ENCODE results near the gene KDELR3. TPM values are rescaled to one million over a fixed set of nuclear protein-coding genes. Genes with fewer than 3 reads are reported as not detected.

The KDELR3 gene
- polyA plus RNA-seq, 1 donor from 2014 or later, result not detected

- Histone ChIP-seq H3K9ac (ENCODE audit: low read length) (no peak overlapping the region), H3K4me2 (ENCODE audit: low read length) (no peak overlapping the region), H3K36me3 (ENCODE audit: insufficient read depth, low read length) (no peaks in the 10 kb centered on the region), H3K4me3 (ENCODE audit: low read length) (no peak overlapping the region), H3F3A (ENCODE audit: insufficient read depth, low read length, poor library complexity, severe bottlenecking) (peaks cover 7% of the 10 kb centered on the region), H2AFZ (ENCODE audit: low read depth, low read length) (no peak overlapping the region), H3K9me2 (ENCODE audit: insufficient read depth, low read length) (no peaks in the 10 kb centered on the region), H3K79me2 (replicated peaks; ENCODE audit: insufficient read depth, low read length) (peaks cover 2% of the 10 kb centered on the region), H3K9me3 (ENCODE audit: low read length) (no peaks in the 10 kb centered on the region), H3K27ac (ENCODE audit: low read length) (no peak overlapping the region), H4K20me1 (ENCODE audit: insufficient read depth) (no peaks in the 10 kb centered on the region), H3K27me3 (ENCODE audit: insufficient read depth, low read depth, low read length) (no peaks in the 10 kb centered on the region)
- TF ChIP-seq RAD21 (conservative IDR thresholded peaks at IDR 0.05), result no peak
- TF ChIP-seq EZH2 (IDR thresholded peaks at IDR 0.05; ENCODE audit: borderline replicate concordance, insufficient read depth, low read length, poor library complexity, severe bottlenecking), result no peak
- TF ChIP-seq TAF1 (IDR thresholded peaks at IDR 0.05; ENCODE audit: low read depth), result no peak
- TF ChIP-seq CTCF (IDR thresholded peaks at IDR 0.05; ENCODE audit: poor library complexity, severe bottlenecking), result no peak
- no peak for TF ChIP-seq EP300 (conservative IDR thresholded peaks at IDR 0.05; ENCODE audit: poor library complexity, severe bottlenecking)
- TF ChIP-seq POLR2AphosphoS5 (IDR thresholded peaks at IDR 0.05), result no peak
- no peak for TF ChIP-seq SMC3 (conservative IDR thresholded peaks at IDR 0.05; ENCODE audit: poor library complexity)
- no peak for TF ChIP-seq MXI1 (conservative IDR thresholded peaks at IDR 0.05; ENCODE audit: poor library complexity, severe bottlenecking)
- no peak for TF ChIP-seq REST (IDR thresholded peaks at IDR 0.05; ENCODE audit: borderline replicate concordance)
Measured at GRCh38 chr22:38510416-38510970, 42.6 kb downstream of the KDELR3 start.

GRCh38 chr22:38513063-38513462 is 45.2 kb downstream of the KDELR3 start:
- Histone ChIP-seq H3K4me3 (ENCODE audit: low read length) (no peak overlapping the region), H3K79me2 (replicated peaks; ENCODE audit: insufficient read depth, low read length) (no peaks in the 10 kb centered on the region), H3K9me2 (ENCODE audit: insufficient read depth, low read length) (no peaks in the 10 kb centered on the region), H3K4me2 (ENCODE audit: low read length) (no peak overlapping the region), H3K9ac (ENCODE audit: low read length) (no peak overlapping the region), H3K9me3 (ENCODE audit: low read length) (no peaks in the 10 kb centered on the region), H3K27ac (ENCODE audit: low read length) (no peak overlapping the region), H3K27me3 (ENCODE audit: insufficient read depth, low read depth, low read length) (no peaks in the 10 kb centered on the region), H4K20me1 (ENCODE audit: insufficient read depth) (no peaks in the 10 kb centered on the region), H3F3A (ENCODE audit: insufficient read depth, low read length, poor library complexity, severe bottlenecking) (no peaks in the 10 kb centered on the region), H3K36me3 (ENCODE audit: insufficient read depth, low read length) (no peaks in the 10 kb centered on the region), H2AFZ (ENCODE audit: low read depth, low read length) (no peak overlapping the region)
- TF ChIP-seq CTCF (IDR thresholded peaks at IDR 0.05; ENCODE audit: poor library complexity, severe bottlenecking), result peak; percentile 46
- peak; percentile 51 for TF ChIP-seq SMC3 (conservative IDR thresholded peaks at IDR 0.05; ENCODE audit: poor library complexity)
- no peak for TF ChIP-seq POLR2AphosphoS5 (IDR thresholded peaks at IDR 0.05)
